HCT116 (cell line): ENCODE data around the gene UFSP2. TPM values are rescaled to one million over a fixed set of nuclear protein-coding genes. Genes with fewer than 3 reads are reported as not detected.

Source experiments
- ATAC-seq: fragments of 200-7000 bp; cut with Tn5 transposase; 2 replicates; pipeline ENCODE4 v1.9.1; 2020; ENCODE audit warnings: mild to moderate bottlenecking, moderate library complexity
- BruUV-seq: library from RNA; stranded (reverse); fragments of 400-500 nt; replicated peaks from 2 replicates; lab custom pipeline; 2021; lab: Mats Ljungman, UMichigan
- CTCF ChIA-PET: fragments of 300-600 bp; sonication (Branson Sonifier 250); formaldehyde crosslinking; loops from one replicate; lab custom pipeline; 2021; ENCODE audit warnings: antibody characterized with exemption; lab: Charles Lee
- POLR2A ChIA-PET: fragments of 300-600, 350-600 bp; sonication (Branson Sonifier 250); formaldehyde crosslinking; loops from one replicate; lab custom pipeline; 2021; ENCODE audit warnings: antibody characterized with exemption; lab: Charles Lee
- RAD21 ChIA-PET, 2 experiments: fragments of 300-600 bp; sonication (Branson Sonifier 250); formaldehyde crosslinking; loops; one replicate each; lab custom pipeline; 2023; ENCODE audit warnings: low total read pairs in 2 of 2; ENCODE audit not compliant: uncharacterized antibody in 2 of 2, unreplicated experiment in 2 of 2, low non-redundant PET in 1 of 2; lab: Charles Lee
- DNase-seq: peaks from one replicate; pipeline ENCODE4 v3.0.0-alpha.2; 2010; ENCODE audit warnings: low read depth, low spot score
- H2AFZ ChIP-seq: fragments of 200-600 bp; shearing (Covaris generic), sonication (generic); 2 replicates; pipeline ENCODE4 v1.6.1; 2017; ENCODE audit warnings: low read depth, mixed run types, mixed read lengths, antibody characterized with exemption, low read length; ENCODE audit not compliant: poor library complexity, severe bottlenecking
- H3K27ac ChIP-seq: 2 replicates; pipeline ENCODE4 v1.5.1; 2012; ENCODE audit warnings: low read depth, low read length
- H3K27me3 ChIP-seq: fragments of 200-600 bp; sonication (generic); 2 replicates; pipeline ENCODE4 v1.6.1; 2016; ENCODE audit warnings: mixed run types, low read length, mixed read lengths; ENCODE audit not compliant: insufficient read depth
- H3K36me3 ChIP-seq, 2 experiments: fragments of 200-500 bp in 1 of 2; fragments of 200-600 bp in 1 of 2; sonication (Bioruptor generic) in 1 of 2; sonication (generic) in 1 of 2; 2 replicates each; pipeline versions ENCODE4 v1.5.1 to v1.6.1; 2014 to 2016; ENCODE audit warnings: low read length in 2 of 2, inconsistent platforms in 1 of 2, mixed read lengths in 1 of 2, mixed run types in 1 of 2; ENCODE audit not compliant: insufficient read depth in 2 of 2, control insufficient read depth in 1 of 2
- H3K4me1 ChIP-seq, 2 experiments: fragments of 200-600 bp in 1 of 2; sonication (generic) in 1 of 2; 2 replicates each; pipeline versions ENCODE4 v1.5.1 to v1.6.1; 2012 to 2017; ENCODE audit warnings: low read length in 2 of 2, inconsistent platforms in 1 of 2, mild to moderate bottlenecking in 1 of 2, mixed read lengths in 1 of 2, mixed run types in 1 of 2, moderate library complexity in 1 of 2; ENCODE audit not compliant: insufficient read depth in 2 of 2, control insufficient read depth in 1 of 2
- H3K4me2 ChIP-seq: fragments of 200-600 bp; sonication (generic); 2 replicates; pipeline ENCODE4 v1.6.1; 2017; ENCODE audit warnings: mixed run types, low read length, mixed read lengths
- H3K4me3 ChIP-seq, 2 experiments: fragments of 200-600 bp in 1 of 2; sonication (generic) in 1 of 2; replicated peaks in 1 of 2; 2 replicates each; pipeline ENCODE4 v1.5.1; 2011 to 2016; ENCODE audit warnings: low read length in 2 of 2, control low read depth in 1 of 2, low read depth in 1 of 2, mild to moderate bottlenecking in 1 of 2, mixed read lengths in 1 of 2, mixed run types in 1 of 2
- H3K79me2 ChIP-seq: fragments of 200-600 bp; sonication (generic); 2 replicates; pipeline ENCODE4 v1.6.1; 2017; ENCODE audit warnings: mild to moderate bottlenecking, mixed run types, low read length, moderate library complexity, mixed read lengths; ENCODE audit not compliant: insufficient read depth
- H3K9ac ChIP-seq: fragments of 200-600 bp; sonication (generic); 2 replicates; pipeline ENCODE4 v1.6.1; 2016; ENCODE audit warnings: low read length, mixed read lengths
- H3K9me2 ChIP-seq: fragments of 200-600 bp; sonication (generic), shearing (Covaris generic); 2 replicates; pipeline ENCODE4 v1.6.1; 2017; ENCODE audit warnings: mixed run types, mild to moderate bottlenecking, moderate library complexity; ENCODE audit not compliant: insufficient read depth
- H3K9me3 ChIP-seq, 2 experiments: fragments of 200-500 bp in 1 of 2; fragments of 200-600 bp in 1 of 2; sonication (Bioruptor generic) in 1 of 2; sonication (generic) in 1 of 2; 2 replicates each; pipeline ENCODE4 v1.6.1; 2014 to 2017; ENCODE audit warnings: low read length in 2 of 2, mixed read lengths in 2 of 2, inconsistent platforms in 1 of 2, low read depth in 1 of 2, mild to moderate bottlenecking in 1 of 2, mixed run types in 1 of 2, moderate library complexity in 1 of 2; ENCODE audit not compliant: control insufficient read depth in 1 of 2, insufficient read depth in 1 of 2
- H4K20me1 ChIP-seq: fragments of 200-600 bp; sonication (generic), shearing (Covaris generic); 2 replicates; pipeline ENCODE4 v1.6.1; 2017; ENCODE audit warnings: mixed run types, mild to moderate bottlenecking, moderate library complexity; ENCODE audit not compliant: insufficient read depth
- CBX3 ChIP-seq: IDR thresholded peaks from 2 replicates; pipeline ENCODE4 v1.6.1; 2012; ENCODE audit warnings: low read depth
- CTCF ChIP-seq, 3 experiments: fragments of 200-600 bp in 1 of 3; sonication (generic) in 1 of 3; IDR thresholded peaks in 2 of 3; conservative IDR thresholded peaks in 1 of 3; 2 replicates each; pipeline ENCODE4 v1.5.1; 2012 to 2017; ENCODE audit warnings: low read depth in 2 of 3, low read length in 2 of 3, antibody characterized with exemption in 1 of 3, borderline replicate concordance in 1 of 3, control low read depth in 1 of 3, mild to moderate bottlenecking in 1 of 3, mixed read lengths in 1 of 3, mixed run types in 1 of 3, moderate library complexity in 1 of 3; ENCODE audit not compliant: insufficient read depth in 1 of 3
- ELF1 ChIP-seq: IDR thresholded peaks from 2 replicates; pipeline ENCODE4 v1.6.1; 2012; ENCODE audit warnings: low read depth, borderline replicate concordance
- EZH2phosphoT487 ChIP-seq: fragments of 200-600 bp; IDR thresholded peaks from 2 replicates; pipeline ENCODE4 v1.6.1; 2018; ENCODE audit warnings: antibody characterized with exemption, borderline replicate concordance
- FOSL1 ChIP-seq: IDR thresholded peaks from 2 replicates; pipeline ENCODE4 v1.6.1; 2012; ENCODE audit warnings: low read depth
- RAD21 ChIP-seq: IDR thresholded peaks from 2 replicates; pipeline ENCODE4 v1.6.1; 2012; ENCODE audit warnings: low read depth, mild to moderate bottlenecking
- TCF7L2 ChIP-seq: IDR thresholded peaks from 2 replicates; pipeline ENCODE4 v1.7.0; 2011; ENCODE audit warnings: borderline replicate concordance, inconsistent platforms; ENCODE audit not compliant: insufficient read depth, insufficient read length; ENCODE audit errors: extremely low read depth
- intact Hi-C: fragments of 100-400 bp; cut with micrococcal nuclease; formaldehyde crosslinking; loops from 2 replicates; pipeline ENCODE4 v1.10.0; 2022
- total RNA-seq: library from RNA; stranded (reverse); gene quantifications from one replicate; pipeline ENCODE4 v1.2.1, GENCODE V29; 2021; ENCODE audit not compliant: unreplicated experiment
- TF ChIP-seq, protein P1 (sequence below): IDR thresholded peaks from 2 replicates; pipeline ENCODE4 v1.6.1; 2012; ENCODE audit warnings: low read depth

UFSP2 gene
- total RNA-seq, 1 experiment from 2014 or later, result 29.4 TPM

DNA sequence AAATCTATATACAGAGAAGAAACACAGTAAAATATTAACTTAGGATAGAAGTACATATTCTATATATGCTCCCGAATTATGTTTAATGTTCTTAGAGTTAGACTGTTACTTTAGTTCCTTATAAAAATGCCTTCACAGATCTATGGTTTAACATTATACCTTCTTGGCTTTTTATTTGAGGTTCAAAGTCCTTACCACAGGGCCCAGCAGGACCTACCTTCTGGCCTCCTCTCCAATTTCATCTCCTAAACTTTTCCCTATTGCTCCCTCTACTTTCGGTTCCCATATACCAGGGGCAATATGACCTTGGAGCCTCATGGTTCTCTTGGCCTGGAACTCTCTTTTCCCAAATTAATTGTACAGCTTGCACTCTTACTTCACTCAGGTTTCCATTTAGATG, 17.3 kb downstream of the UFSP2 start (continued):
- TF ChIP-seq, protein P1, sequence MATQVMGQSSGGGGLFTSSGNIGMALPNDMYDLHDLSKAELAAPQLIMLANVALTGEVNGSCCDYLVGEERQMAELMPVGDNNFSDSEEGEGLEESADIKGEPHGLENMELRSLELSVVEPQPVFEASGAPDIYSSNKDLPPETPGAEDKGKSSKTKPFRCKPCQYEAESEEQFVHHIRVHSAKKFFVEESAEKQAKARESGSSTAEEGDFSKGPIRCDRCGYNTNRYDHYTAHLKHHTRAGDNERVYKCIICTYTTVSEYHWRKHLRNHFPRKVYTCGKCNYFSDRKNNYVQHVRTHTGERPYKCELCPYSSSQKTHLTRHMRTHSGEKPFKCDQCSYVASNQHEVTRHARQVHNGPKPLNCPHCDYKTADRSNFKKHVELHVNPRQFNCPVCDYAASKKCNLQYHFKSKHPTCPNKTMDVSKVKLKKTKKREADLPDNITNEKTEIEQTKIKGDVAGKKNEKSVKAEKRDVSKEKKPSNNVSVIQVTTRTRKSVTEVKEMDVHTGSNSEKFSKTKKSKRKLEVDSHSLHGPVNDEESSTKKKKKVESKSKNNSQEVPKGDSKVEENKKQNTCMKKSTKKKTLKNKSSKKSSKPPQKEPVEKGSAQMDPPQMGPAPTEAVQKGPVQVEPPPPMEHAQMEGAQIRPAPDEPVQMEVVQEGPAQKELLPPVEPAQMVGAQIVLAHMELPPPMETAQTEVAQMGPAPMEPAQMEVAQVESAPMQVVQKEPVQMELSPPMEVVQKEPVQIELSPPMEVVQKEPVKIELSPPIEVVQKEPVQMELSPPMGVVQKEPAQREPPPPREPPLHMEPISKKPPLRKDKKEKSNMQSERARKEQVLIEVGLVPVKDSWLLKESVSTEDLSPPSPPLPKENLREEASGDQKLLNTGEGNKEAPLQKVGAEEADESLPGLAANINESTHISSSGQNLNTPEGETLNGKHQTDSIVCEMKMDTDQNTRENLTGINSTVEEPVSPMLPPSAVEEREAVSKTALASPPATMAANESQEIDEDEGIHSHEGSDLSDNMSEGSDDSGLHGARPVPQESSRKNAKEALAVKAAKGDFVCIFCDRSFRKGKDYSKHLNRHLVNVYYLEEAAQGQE, result no peak
- TF ChIP-seq CBX3 (no peak), CTCF (IDR thresholded peaks at IDR 0.05 in 2 of 3, conservative IDR thresholded peaks at IDR 0.05 in 1 of 3; ENCODE audit: borderline replicate concordance in 1 of 3, insufficient read depth in 1 of 3, low read depth in 2 of 3, low read length in 2 of 3) (no peak), TCF7L2 (no peak), ELF1 (no peak), RAD21 (no peak), FOSL1 (no peak)

DNA sequence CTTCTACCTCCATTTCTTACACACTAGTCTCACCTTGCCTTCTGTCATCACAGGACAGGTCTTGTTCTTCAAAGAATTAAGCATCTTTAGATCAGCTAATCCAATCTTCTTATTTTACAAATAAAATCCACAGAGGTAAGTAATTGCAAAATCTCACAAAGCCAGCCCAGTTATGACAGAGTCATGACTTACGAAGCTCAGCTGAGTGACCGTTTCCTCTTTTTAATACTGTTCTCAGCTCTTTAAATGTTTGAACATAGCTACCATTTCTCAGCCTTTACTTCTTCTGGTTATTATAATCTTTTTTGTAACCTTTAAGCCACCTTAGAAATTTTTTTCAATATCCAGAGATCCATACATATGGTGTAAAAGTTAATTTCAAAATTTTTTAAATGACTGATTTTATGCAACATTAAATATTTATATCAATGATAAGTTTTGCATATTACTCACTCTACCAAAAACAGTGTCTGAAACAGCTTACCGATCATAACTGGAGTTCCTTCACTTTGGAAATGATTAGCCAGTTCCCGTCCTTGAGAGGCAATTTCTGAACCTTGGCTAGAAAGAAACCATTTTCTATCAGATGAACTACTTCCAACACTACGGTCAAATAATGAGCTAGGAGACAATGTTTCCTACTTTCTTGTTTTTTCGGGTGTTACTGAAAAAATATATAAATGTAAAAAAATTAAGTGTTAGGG, 20.3 kb downstream of the UFSP2 start:
- no peaks in the 10 kb centered on the region for H3K9me2 ChIP-seq
- DNase-seq (no peak), ATAC-seq (no peak)
- H3K36me3 ChIP-seq, result peaks cover 0 to under 1% of the 10 kb centered on the region in 2 experiments; a peak in 1 of 4 replicates
- ChIA-PET RAD21 (no interaction called here), CTCF (no interaction called here), POLR2A (interaction anchor here (1.7 kb wide), 1 partner anchor 10 kb away, joined by 3 read pairs; the partner anchor contains the start of gene LRP2BP)
- no peak for TF ChIP-seq EZH2phosphoT487
- H3K27ac ChIP-seq, result no peak overlapping the region
- intact Hi-C loops, result no loop called here
- H3K4me3 ChIP-seq, result no peak overlapping the region
- H3K4me2 ChIP-seq, result no peak overlapping the region
- H3K4me1 ChIP-seq, result no peaks in the 10 kb centered on the region
- no peaks in the 10 kb centered on the region for H3K79me2 ChIP-seq
- H3K9ac ChIP-seq, result no peak overlapping the region
- no peaks in the 10 kb centered on the region for H3K9me3 ChIP-seq
- no TSS peak for BruUV-seq
- H4K20me1 ChIP-seq, result no peaks in the 10 kb centered on the region
- no peak overlapping the region for H2AFZ ChIP-seq
- no peaks in the 10 kb centered on the region for H3K27me3 ChIP-seq
